ENCODE measurements around the gene MACROH2A1.

The MACROH2A1 gene

GRCh38 chr5:135435467-135436330 is 36.7 kb upstream of the MACROH2A1 start:
- H3K4me3 ChIP-seq (ENCODE audit: low read depth, low read length): no peak overlapping the region
- TF ChIP-seq CTCF (IDR thresholded peaks at IDR 0.05; ENCODE audit: borderline replicate concordance, insufficient read depth, low read depth, low read length): no peak

- TF ChIP-seq CTCF (IDR thresholded peaks at IDR 0.05; ENCODE audit: borderline replicate concordance, insufficient read depth, low read depth, low read length): no peak
- H3K4me3 ChIP-seq (ENCODE audit: low read depth, low read length): no peak overlapping the region
These were observed 35.8 kb upstream of the MACROH2A1 start for GRCh38 chr5:135434591-135435466.

- H3K4me3 ChIP-seq (ENCODE audit: low read depth, low read length): no peak overlapping the region
- no peak for TF ChIP-seq CTCF (IDR thresholded peaks at IDR 0.05; ENCODE audit: borderline replicate concordance, insufficient read depth, low read depth, low read length)
These were observed 34.8 kb upstream of the MACROH2A1 start for GRCh38 chr5:135433681-135434426.

GRCh38 chr5:135432113-135432512 is 33.1 kb upstream of the MACROH2A1 start:
- TF ChIP-seq CTCF (IDR thresholded peaks at IDR 0.05; ENCODE audit: borderline replicate concordance, insufficient read depth, low read depth, low read length): no peak
- H3K4me3 ChIP-seq (ENCODE audit: low read depth, low read length): no peak overlapping the region

- no peak overlapping the region for H3K4me3 ChIP-seq (ENCODE audit: low read depth, low read length)
- TF ChIP-seq CTCF (IDR thresholded peaks at IDR 0.05; ENCODE audit: borderline replicate concordance, insufficient read depth, low read depth, low read length): no peak
These were observed 31.1 kb upstream of the MACROH2A1 start for GRCh38 chr5:135430135-135430437.

- H3K4me3 ChIP-seq (ENCODE audit: low read depth, low read length): no peak overlapping the region
- TF ChIP-seq CTCF (IDR thresholded peaks at IDR 0.05; ENCODE audit: borderline replicate concordance, insufficient read depth, low read depth, low read length): no peak
These were observed 30.5 kb upstream of the MACROH2A1 start for GRCh38 chr5:135429301-135430134.

Measured in GM12875 (cell line).